Left ventricle myocardium superior (tissue), 1 donor: ENCODE measurements around the gene FAM72D. TPM values are rescaled to one million over a fixed set of nuclear protein-coding genes. Genes with fewer than 3 reads are reported as not detected.
"Not testable (repeated sequence)": the region's sequence is repeated elsewhere in the genome, so short reads cannot be mapped to it uniquely, and the experiment has no call there.

Experiments
- ATAC-seq: fragments of 200-7000 bp; cut with Tn5 transposase; one replicate; pipeline ENCODE4 v1.9.1; 2020; ENCODE audit warnings: mild to moderate bottlenecking, moderate library complexity
- DNase-seq: peaks from one replicate; pipeline ENCODE4 v3.0.0-alpha.2; 2020
- intact Hi-C: fragments of 100-400 bp; cut with micrococcal nuclease; formaldehyde crosslinking; loops from one replicate; pipeline ENCODE4 v1.11.0; 2022
- total RNA-seq: library from RNA; stranded (reverse); fragmentation: NEBNext Ultra II Directional; extraction: Animal tissue kit (Norgen Biotek cat#: 25700); gene quantifications from one replicate; pipeline ENCODE4 v1.2.1, GENCODE V29; 2021
- donor health status: DM: no; HTN: yes; CAD: no; lungs with severe emphysema.

The FAM72D gene
- total RNA-seq, 1 donor from 2014 or later = not detected

- peak; percentile 55 for ATAC-seq
- DNase-seq, intact Hi-C loops: not testable (repeated sequence)
Observed at GRCh38 chr1:145079737-145080136, 16.0 kb upstream of the FAM72D start.

DNA sequence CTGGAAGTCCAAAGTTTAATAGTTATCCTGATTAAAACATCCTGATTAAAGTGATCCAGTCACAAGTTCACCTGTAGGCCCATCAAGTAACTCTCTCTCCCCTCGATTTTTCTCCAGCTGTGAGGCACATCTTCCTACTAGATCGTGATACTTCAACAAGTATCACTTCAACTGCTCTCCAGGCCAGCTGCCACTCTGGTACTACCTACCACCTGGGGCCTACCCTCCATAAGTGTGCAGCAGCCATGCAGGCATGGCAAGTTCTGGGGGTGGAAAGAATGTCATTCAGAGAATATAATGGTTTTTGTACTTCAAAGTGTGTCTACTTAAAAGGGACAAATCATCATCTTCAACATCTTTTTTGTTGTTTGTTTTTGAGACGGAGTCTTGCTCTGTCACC is 15.6 kb upstream of the FAM72D start:
- ATAC-seq, intact Hi-C loops, DNase-seq: not testable (repeated sequence)

DNA sequence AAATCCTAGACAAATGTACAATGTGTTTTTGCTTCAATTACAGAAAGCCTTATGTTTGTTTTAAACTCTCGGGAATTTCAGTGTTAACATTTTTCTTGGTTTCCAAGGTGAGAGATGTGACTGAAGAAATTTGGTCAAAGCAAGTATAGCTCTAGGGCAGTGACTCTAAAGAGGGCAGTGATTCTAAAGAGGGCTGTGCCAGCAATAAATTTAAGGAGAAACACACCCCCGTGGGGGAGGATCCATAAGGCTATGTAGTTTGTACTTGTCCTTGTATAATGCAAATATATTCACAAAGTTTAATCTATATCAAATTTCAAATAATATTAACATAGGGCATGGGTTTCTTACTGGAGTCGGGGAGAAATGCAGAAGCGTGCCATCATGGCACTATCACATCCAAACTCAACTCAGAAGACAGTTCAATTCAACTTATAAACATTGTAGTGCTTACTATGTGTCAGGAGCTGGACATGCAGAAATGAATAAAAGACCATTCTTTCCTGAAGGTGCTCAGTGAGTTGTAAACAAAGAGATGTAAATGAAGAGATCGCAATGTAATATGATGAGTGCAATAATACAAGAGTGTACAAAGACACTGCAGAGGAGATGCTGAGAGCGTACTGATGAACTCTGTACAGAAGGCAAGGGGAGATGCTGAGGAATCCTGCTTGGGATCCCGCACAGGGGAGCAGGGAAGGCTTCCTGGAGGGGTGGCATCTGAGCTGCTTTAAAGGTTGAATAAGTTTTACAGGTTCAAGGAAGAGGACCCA is 13.1 kb upstream of the FAM72D start:
- ATAC-seq, DNase-seq, intact Hi-C loops: not testable (repeated sequence)

DNA sequence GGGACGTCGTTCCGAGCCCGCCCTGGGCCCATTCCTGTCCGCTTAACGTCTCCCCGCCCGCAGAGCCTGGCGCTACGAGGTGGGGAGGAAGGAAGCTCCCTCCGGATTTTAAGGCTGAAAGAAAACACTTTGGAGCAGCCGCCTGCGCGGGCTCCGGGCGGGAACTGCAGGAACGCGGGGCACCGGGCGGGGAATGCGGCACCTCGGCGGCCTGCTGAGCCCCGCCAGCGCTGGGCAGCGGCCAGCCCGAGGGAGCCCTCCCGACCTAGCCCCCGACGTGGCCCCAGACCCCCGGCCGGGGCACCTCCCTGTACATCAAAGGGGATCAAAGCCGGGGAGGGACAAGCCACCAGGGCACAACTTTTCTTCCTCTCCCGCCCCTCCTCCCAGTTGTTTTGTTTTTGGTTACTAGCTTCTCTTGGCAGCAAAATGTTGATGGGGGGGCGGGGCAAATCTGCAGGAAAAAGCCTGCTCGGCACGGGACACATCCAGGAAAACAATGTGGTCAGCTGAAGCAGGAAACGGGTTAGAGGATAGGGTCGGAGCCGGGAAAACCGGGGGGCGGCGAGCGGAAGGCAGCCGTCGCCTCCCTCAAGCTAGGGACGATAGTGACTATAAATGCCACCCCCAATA is 2.1 kb upstream of the FAM72D start:
- intact Hi-C loops, ATAC-seq: not testable (repeated sequence)
- peak; percentile 77 for DNase-seq

DNA sequence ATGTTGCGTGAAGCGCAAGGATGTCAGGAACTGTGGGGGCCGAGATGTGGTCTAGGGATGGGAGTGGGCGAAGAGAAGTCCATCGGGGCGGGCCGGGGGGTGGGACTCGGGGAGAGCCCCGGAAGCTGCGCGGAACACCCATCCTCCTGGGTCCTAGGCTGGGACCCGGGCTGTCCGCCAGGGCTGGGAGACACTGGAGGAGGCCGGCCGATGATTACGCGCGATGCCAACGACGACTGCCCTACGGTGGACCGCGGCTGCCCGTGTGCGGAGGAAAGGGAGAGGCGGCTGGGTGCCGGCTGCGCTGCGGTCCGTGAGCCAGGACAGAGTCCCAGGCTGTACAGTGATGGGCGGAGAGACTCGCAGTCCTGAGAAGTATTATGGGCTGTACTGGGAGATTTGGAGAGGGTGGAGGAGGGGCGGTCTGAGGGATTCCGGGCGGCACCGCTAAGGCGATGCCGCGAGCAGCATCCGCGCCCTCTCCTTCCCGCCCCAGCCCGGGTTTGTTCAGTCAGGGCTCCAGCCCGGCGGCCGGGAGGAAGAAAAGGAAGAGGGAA is 1.0 kb upstream of the FAM72D start:
- intact Hi-C loops = not testable (repeated sequence)
- DNase-seq (peak; percentile 36), ATAC-seq (peak; percentile 45)

GRCh38 chr1:145101725-145102124 is 6.0 kb downstream of the FAM72D start:
- ATAC-seq = not testable (repeated sequence)

DNA sequence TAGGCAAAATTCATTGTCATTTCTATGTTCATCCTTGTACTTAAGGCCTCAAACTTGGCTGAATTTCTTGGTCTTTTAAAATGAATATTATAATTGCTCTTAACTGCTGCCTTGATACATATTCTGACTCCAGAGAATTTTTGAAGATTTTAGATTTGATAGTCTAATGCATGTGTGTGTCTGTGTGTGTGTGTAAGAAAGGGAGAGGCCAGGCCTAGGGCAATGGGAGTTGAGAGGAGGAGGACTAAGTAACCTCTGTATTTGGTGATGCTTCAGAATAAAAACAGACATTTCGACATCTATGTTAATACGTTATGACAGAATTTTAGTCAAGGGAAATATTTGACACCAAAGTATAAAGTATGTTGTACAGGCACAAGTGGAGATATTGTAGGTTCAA is 7.5 kb downstream of the FAM72D start:
- ATAC-seq, DNase-seq, intact Hi-C loops: not testable (repeated sequence)

More at GRCh38 chr1:145101725-145102124, 6.0 kb downstream of the FAM72D start:
- DNase-seq, intact Hi-C loops: not testable (repeated sequence)

- intact Hi-C loops, ATAC-seq, DNase-seq: not testable (repeated sequence)
Observed at GRCh38 chr1:145111674-145112073, 15.9 kb downstream of the FAM72D start.

GRCh38 chr1:145112703-145113102 is 16.9 kb downstream of the FAM72D start:
- DNase-seq, ATAC-seq, intact Hi-C loops: not testable (repeated sequence)

- ATAC-seq, intact Hi-C loops, DNase-seq: not testable (repeated sequence)
Observed at GRCh38 chr1:145114560-145115057, 18.8 kb downstream of the FAM72D start.

- ATAC-seq, intact Hi-C loops, DNase-seq: not testable (repeated sequence)
Observed at GRCh38 chr1:145115587-145116493, 20.1 kb downstream of the FAM72D start.

- DNase-seq, intact Hi-C loops, ATAC-seq: not testable (repeated sequence)
Observed at GRCh38 chr1:145119842-145120241, 24.1 kb downstream of the FAM72D start.

DNA sequence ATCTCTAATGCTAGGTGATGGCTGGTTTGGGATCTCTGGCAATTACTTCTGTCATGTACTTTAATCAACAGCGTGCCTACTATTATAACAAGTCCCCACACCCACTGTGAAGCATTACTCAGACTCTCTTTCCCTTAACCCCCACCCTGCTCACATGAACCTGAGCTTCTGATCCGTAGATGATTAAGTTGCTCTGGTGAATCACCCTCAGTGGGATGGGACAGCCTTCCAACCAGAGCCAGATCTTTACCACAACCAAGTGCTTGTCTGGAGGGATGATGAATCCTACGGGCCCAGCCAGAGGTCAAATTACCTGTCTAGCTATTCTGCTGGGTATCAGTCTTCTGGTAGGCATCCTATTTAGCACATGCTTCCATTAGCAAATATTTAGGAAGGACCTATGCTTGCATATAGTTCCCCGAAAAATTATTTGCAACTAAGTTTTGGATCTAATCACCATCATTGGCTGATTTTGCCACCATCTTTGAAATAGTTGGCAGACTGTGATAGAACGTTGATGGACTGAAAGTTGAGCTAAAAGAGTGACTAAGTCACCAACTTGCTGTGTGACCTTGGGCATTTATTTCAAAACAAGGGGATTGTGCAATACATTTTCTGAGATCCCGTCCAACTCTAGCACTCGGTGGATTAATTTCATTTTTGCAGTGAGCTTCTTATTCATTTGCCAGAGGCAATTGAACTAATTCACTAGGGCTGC is 26.7 kb downstream of the FAM72D start:
- DNase-seq, intact Hi-C loops: not testable (repeated sequence)
- peak; percentile 69 for ATAC-seq

- intact Hi-C loops, DNase-seq: not testable (repeated sequence)
- ATAC-seq = peak; percentile 62
Observed at GRCh38 chr1:145123062-145123395, 27.3 kb downstream of the FAM72D start.

- ATAC-seq = peak; percentile 70
- DNase-seq, intact Hi-C loops: not testable (repeated sequence)
Observed at GRCh38 chr1:145123992-145124641, 28.3 kb downstream of the FAM72D start.

DNA sequence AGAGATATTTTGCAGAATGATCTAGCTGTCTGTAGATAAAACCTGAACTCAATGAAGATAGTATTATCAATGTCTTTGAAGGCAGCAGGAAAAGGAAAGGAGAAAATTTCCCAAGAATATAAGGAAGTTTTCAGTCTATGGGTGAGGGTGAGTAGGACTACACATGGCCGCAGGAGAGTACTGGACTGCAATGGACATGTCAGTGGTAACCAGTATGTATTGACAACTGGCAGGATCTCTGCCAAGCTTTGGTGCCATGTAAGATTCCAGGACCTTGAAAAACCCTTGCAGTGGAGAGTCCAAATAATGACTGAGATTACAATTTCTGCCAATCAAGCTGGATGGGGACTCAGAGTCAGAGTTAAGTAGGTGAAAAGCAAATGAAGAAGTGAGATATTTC is 29.3 kb downstream of the FAM72D start:
- intact Hi-C loops, ATAC-seq, DNase-seq: not testable (repeated sequence)

- ATAC-seq, intact Hi-C loops, DNase-seq: not testable (repeated sequence)
Observed at GRCh38 chr1:145127144-145127543, 31.4 kb downstream of the FAM72D start.
